Upper lobe of left lung (tissue), 6 donors: ENCODE measurements around the gene NPBWR2. TPM values are rescaled to one million over a fixed set of nuclear protein-coding genes. Genes with fewer than 3 reads are reported as not detected.

ENCODE experiments used
- ATAC-seq, 2 donors: fragments of 200-7000 bp; cut with Tn5 transposase; one replicate each; pipeline ENCODE4 v1.9.1; 2022; ENCODE audit warnings: mild to moderate bottlenecking in 2 of 2, moderate library complexity in 2 of 2; ENCODE audit not compliant: low FRiP score in 2 of 2
- DNase-seq, 2 donors: peaks; one replicate each; pipeline ENCODE4 v3.0.0-alpha.2; 2019 to 2020
- H3K27ac ChIP-seq, 4 donors: fragments of 200-600 bp; sonication (generic); one replicate each; pipeline ENCODE4 v1.5.1; 2016 to 2019
- H3K27me3 ChIP-seq, 4 donors: fragments of 200-600 bp; sonication (generic); one replicate each; pipeline ENCODE4 v1.5.1; 2017 to 2019
- H3K36me3 ChIP-seq, 4 donors: fragments of 200-600 bp; sonication (generic); one replicate each; pipeline ENCODE4 v1.5.1; 2016 to 2019
- H3K4me1 ChIP-seq, 4 donors: fragments of 200-600 bp; sonication (generic); one replicate each; pipeline ENCODE4 v1.5.1; 2018 to 2019
- H3K4me3 ChIP-seq, 4 donors: fragments of 200-600 bp; sonication (generic); one replicate each; pipeline ENCODE4 v1.5.1; 2017 to 2019; ENCODE audit warnings: mild to moderate bottlenecking in 2 of 4, moderate library complexity in 1 of 4
- H3K9me3 ChIP-seq, 4 donors: fragments of 200-600 bp; sonication (generic); one replicate each; pipeline ENCODE4 v1.5.1; 2018 to 2019
- CTCF ChIP-seq, 6 experiments: fragments of 450-650 bp in 4 of 6; fragments of 200-600 bp in 2 of 6; sonication (generic) in 2 of 6; IDR thresholded peaks; one replicate each; pipeline ENCODE4 v1.5.1; 2016 to 2019; ENCODE audit warnings: antibody characterized with exemption in 6 of 6
- EP300 ChIP-seq, 4 donors: sonication (generic); formaldehyde crosslinking; IDR thresholded peaks; one replicate each; pipeline ENCODE4 v1.5.1; 2017; ENCODE audit warnings: antibody characterized with exemption in 4 of 4, control low read depth in 2 of 4
- POLR2A ChIP-seq, 4 donors: fragments of 450-650 bp; IDR thresholded peaks; one replicate each; pipeline ENCODE4 v1.5.1; 2016 to 2017; ENCODE audit warnings: antibody characterized with exemption in 4 of 4, mild to moderate bottlenecking in 2 of 4
- POLR2AphosphoS5 ChIP-seq, 2 donors: sonication (generic); formaldehyde crosslinking; IDR thresholded peaks; one replicate each; pipeline ENCODE4 v1.5.1; 2017; ENCODE audit warnings: antibody characterized with exemption in 2 of 2
- WGBS, 2 donors: methylation state at CpG; one replicate each; pipeline ENCODE4 v1.1.5; 2017 to 2018; 5-methylcytosine and 5-hydroxymethylcytosine counted together
- total RNA-seq, 6 donors: library from RNA; depleted of rRNA in 4 of 6; stranded (reverse); fragments of >200 nt in 4 of 6; gene quantifications; one replicate each; pipeline versions ENCODE4 v1.1.0 to v1.2.1, GENCODE V29; 2016 to 2021
- donor health status: DM: no; HTN: no; CAD: no; lungs with moderate emphysema.
- donor health status: DM: no; HTN: yes; CAD: no; lungs with severe emphysema.

NPBWR2 gene
- total RNA-seq, 6 donors from 2014 or later: not detected

- H3K4me3 ChIP-seq: no peak overlapping the region
- no peaks in the 10 kb centered on the region for H3K4me1 ChIP-seq
- peaks cover 0 to 11% (median 0%) of the 10 kb centered on the region in 4 donors for H3K9me3 ChIP-seq
- no peak overlapping the region for H3K27ac ChIP-seq
- ATAC-seq (no peak), DNase-seq (peak in 1 of 2 donors; percentile 13)
- no peak for TF ChIP-seq CTCF (IDR thresholded peaks at IDR 0.05)
- TF ChIP-seq POLR2AphosphoS5 (IDR thresholded peaks at IDR 0.05): no peak
- no peak for TF ChIP-seq POLR2A (IDR thresholded peaks at IDR 0.05)
- H3K36me3 ChIP-seq: no peaks in the 10 kb centered on the region
- H3K27me3 ChIP-seq: no peaks in the 10 kb centered on the region
- 28 to 32% methylated on average over 9 of the region's 9 CpGs for WGBS, 2 donors
Measured at GRCh38 chr20:64142590-64142989, 35.2 kb upstream of the NPBWR2 start.

GRCh38 chr20:64140956-64141355 lies 33.6 kb upstream of the NPBWR2 start:
- no peak overlapping the region for H3K27ac ChIP-seq
- DNase-seq (peak in 1 of 2 donors; percentile 15), ATAC-seq (no peak)
- H3K9me3 ChIP-seq: peaks cover 0 to 11% (median 0%) of the 10 kb centered on the region in 4 donors
- H3K27me3 ChIP-seq: no peaks in the 10 kb centered on the region
- no peak overlapping the region for H3K4me3 ChIP-seq
- no peaks in the 10 kb centered on the region for H3K4me1 ChIP-seq
- WGBS, 2 donors: 62 to 75% methylated on average over 9 to 10 of the region's 10 CpGs
- no peak for TF ChIP-seq CTCF (IDR thresholded peaks at IDR 0.05)
- no peak for TF ChIP-seq POLR2AphosphoS5 (IDR thresholded peaks at IDR 0.05)
- no peak for TF ChIP-seq POLR2A (IDR thresholded peaks at IDR 0.05)
- TF ChIP-seq EP300 (IDR thresholded peaks at IDR 0.05): no peak
- no peaks in the 10 kb centered on the region for H3K36me3 ChIP-seq

GRCh38 chr20:64140061-64140931 lies 32.9 kb upstream of the NPBWR2 start:
- no peak for TF ChIP-seq CTCF (IDR thresholded peaks at IDR 0.05)
- no peak for TF ChIP-seq EP300 (IDR thresholded peaks at IDR 0.05)
- TF ChIP-seq POLR2A (IDR thresholded peaks at IDR 0.05): no peak
- no peak for TF ChIP-seq POLR2AphosphoS5 (IDR thresholded peaks at IDR 0.05)
- peak in 1 of 2 donors; percentile 6 for DNase-seq
- H3K27me3 ChIP-seq: no peaks in the 10 kb centered on the region
- WGBS, 2 donors: 77 to 88% methylated on average over 13 of the region's 13 CpGs
- H3K36me3 ChIP-seq: no peaks in the 10 kb centered on the region
- H3K9me3 ChIP-seq: peaks cover 0 to 5% (median 0%) of the 10 kb centered on the region in 4 donors
- no peaks in the 10 kb centered on the region for H3K4me1 ChIP-seq
- no peak overlapping the region for H3K27ac ChIP-seq
- no peak for ATAC-seq
- no peak overlapping the region for H3K4me3 ChIP-seq

- no peaks in the 10 kb centered on the region for H3K9me3 ChIP-seq
- no peaks in the 10 kb centered on the region for H3K4me1 ChIP-seq
- no peak overlapping the region for H3K4me3 ChIP-seq
- H3K27me3 ChIP-seq: no peaks in the 10 kb centered on the region
- peak in 1 of 2 donors; percentile 8 for ATAC-seq
- peak in 1 of 2 donors; percentile 12 for DNase-seq
- 81% methylated on average over 12 to 21 of the region's 21 CpGs for WGBS, 2 donors
- H3K36me3 ChIP-seq: no peaks in the 10 kb centered on the region
- TF ChIP-seq EP300 (IDR thresholded peaks at IDR 0.05) (no peak), POLR2AphosphoS5 (IDR thresholded peaks at IDR 0.05) (no peak), POLR2A (IDR thresholded peaks at IDR 0.05) (no peak)
- H3K27ac ChIP-seq: no peak overlapping the region
Measured at GRCh38 chr20:64139199-64140060, 32.1 kb upstream of the NPBWR2 start.

GRCh38 chr20:64138276-64138815 lies 31.0 kb upstream of the NPBWR2 start:
- 77 to 84% methylated on average over 12 to 18 of the region's 18 CpGs for WGBS, 2 donors
- Histone ChIP-seq H3K9me3 (no peaks in the 10 kb centered on the region), H3K27ac (no peak overlapping the region), H3K36me3 (no peaks in the 10 kb centered on the region), H3K4me1 (no peaks in the 10 kb centered on the region), H3K27me3 (no peaks in the 10 kb centered on the region), H3K4me3 (no peak overlapping the region)
- DNase-seq (peak in 1 of 2 donors; percentile 10), ATAC-seq (no peak)
- TF ChIP-seq POLR2A (IDR thresholded peaks at IDR 0.05) (no peak), EP300 (IDR thresholded peaks at IDR 0.05) (no peak), POLR2AphosphoS5 (IDR thresholded peaks at IDR 0.05) (no peak), CTCF (IDR thresholded peaks at IDR 0.05) (no peak)
